ENCODE results near the gene FMNL2. TPM values are rescaled to one million over a fixed set of nuclear protein-coding genes. Genes with fewer than 3 reads are reported as not detected.

The FMNL2 gene
- total RNA-seq, 1 experiment from 2014 or later = 33.6 TPM

DNA sequence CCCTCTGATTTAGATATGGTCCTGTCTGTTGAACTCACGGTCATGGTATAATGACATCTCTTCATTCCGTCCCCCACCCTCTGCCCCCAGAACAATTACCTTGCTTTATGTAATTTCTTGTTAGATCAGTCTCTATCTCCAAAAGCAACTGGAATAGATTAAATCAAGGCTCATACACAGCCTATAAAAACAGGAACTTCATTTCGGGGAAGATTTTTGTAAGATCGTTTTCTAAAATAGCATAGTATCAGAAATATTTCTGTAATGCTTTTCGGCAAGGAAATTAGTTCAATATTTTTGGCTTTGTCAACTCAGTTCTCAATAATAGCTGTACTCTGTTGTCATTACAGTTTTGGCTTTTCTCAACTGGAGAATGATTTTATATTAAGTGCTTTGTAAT is 157.2 kb downstream of the FMNL2 start:
- ATAC-seq (no peak), DNase-seq (ENCODE audit: low read depth, low spot score) (no peak)
- intact Hi-C loops (cut with micrococcal nuclease; ENCODE audit: unreplicated experiment) (no loop called here), in situ Hi-C loops (cut with HindIII; ENCODE audit: low pct_unique_long_range_greater_than_20kb, low sequenced_read_pairs) (no loop called here)
- Histone ChIP-seq H3K36me3 (ENCODE audit: control insufficient read depth, insufficient read depth, low read length) (no peaks in the 10 kb centered on the region), H3K9me3 (ENCODE audit: control insufficient read depth, insufficient read depth, low read depth, low read length) (peaks cover 3% of the 10 kb centered on the region; the same call in 1 of the 2 replicates), H3K27ac (ENCODE audit: low read length) (no peak overlapping the region; the same call in 1 of the 2 replicates), H3K4me3 (ENCODE audit: low read depth in 2 of 2, low read length in 2 of 2) (no peak overlapping the region), H3K4me1 (ENCODE audit: control insufficient read depth, insufficient read depth, low read length) (peaks cover 39% of the 10 kb centered on the region), H3K27me3 (ENCODE audit: control insufficient read depth, insufficient read depth, low read length) (no peaks in the 10 kb centered on the region)
- no peak for TF ChIP-seq POLR2AphosphoS5 (IDR thresholded peaks at IDR 0.05; ENCODE audit: low read depth, low read length)
- no peak for TF ChIP-seq TCF7L2 (IDR thresholded peaks at IDR 0.05; ENCODE audit: low read depth, low read length)
- no peak for TF ChIP-seq SIN3A (IDR thresholded peaks at IDR 0.05; ENCODE audit: borderline replicate concordance, insufficient read depth, low read depth, low read length)
- TF ChIP-seq, protein P1, sequence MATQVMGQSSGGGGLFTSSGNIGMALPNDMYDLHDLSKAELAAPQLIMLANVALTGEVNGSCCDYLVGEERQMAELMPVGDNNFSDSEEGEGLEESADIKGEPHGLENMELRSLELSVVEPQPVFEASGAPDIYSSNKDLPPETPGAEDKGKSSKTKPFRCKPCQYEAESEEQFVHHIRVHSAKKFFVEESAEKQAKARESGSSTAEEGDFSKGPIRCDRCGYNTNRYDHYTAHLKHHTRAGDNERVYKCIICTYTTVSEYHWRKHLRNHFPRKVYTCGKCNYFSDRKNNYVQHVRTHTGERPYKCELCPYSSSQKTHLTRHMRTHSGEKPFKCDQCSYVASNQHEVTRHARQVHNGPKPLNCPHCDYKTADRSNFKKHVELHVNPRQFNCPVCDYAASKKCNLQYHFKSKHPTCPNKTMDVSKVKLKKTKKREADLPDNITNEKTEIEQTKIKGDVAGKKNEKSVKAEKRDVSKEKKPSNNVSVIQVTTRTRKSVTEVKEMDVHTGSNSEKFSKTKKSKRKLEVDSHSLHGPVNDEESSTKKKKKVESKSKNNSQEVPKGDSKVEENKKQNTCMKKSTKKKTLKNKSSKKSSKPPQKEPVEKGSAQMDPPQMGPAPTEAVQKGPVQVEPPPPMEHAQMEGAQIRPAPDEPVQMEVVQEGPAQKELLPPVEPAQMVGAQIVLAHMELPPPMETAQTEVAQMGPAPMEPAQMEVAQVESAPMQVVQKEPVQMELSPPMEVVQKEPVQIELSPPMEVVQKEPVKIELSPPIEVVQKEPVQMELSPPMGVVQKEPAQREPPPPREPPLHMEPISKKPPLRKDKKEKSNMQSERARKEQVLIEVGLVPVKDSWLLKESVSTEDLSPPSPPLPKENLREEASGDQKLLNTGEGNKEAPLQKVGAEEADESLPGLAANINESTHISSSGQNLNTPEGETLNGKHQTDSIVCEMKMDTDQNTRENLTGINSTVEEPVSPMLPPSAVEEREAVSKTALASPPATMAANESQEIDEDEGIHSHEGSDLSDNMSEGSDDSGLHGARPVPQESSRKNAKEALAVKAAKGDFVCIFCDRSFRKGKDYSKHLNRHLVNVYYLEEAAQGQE (IDR thresholded peaks at IDR 0.05; ENCODE audit: insufficient read depth in 1 of 2, low read depth in 2 of 2, low read length in 1 of 2) = no peak
- TF ChIP-seq, protein P2, sequence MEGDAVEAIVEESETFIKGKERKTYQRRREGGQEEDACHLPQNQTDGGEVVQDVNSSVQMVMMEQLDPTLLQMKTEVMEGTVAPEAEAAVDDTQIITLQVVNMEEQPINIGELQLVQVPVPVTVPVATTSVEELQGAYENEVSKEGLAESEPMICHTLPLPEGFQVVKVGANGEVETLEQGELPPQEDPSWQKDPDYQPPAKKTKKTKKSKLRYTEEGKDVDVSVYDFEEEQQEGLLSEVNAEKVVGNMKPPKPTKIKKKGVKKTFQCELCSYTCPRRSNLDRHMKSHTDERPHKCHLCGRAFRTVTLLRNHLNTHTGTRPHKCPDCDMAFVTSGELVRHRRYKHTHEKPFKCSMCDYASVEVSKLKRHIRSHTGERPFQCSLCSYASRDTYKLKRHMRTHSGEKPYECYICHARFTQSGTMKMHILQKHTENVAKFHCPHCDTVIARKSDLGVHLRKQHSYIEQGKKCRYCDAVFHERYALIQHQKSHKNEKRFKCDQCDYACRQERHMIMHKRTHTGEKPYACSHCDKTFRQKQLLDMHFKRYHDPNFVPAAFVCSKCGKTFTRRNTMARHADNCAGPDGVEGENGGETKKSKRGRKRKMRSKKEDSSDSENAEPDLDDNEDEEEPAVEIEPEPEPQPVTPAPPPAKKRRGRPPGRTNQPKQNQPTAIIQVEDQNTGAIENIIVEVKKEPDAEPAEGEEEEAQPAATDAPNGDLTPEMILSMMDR (IDR thresholded peaks at IDR 0.05) = no peak
- BruUV-seq (replicated peaks) = no TSS peak
- ChIA-PET POLR2A (no interaction called here), CTCF (no interaction called here)

DNA sequence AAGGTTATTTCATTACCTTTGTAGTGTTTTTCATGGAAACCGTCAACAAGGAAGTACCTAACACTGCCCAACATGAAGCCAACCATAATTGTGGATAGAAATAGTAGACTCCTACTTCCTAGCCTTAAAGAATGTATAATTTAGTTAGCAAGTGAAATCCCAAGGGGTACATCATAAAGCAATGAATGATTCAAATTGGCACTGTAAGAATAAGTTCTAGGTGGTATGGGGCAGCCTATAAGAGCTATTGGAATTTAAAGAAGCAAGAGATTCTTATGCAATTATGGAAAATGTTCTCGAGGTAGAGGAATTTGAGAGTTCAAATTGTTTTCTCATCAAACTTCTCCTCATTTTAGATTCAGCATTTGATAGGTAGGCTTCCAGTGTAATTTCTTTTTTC is 157.9 kb downstream of the FMNL2 start:
- in situ Hi-C loops (cut with HindIII; ENCODE audit: low pct_unique_long_range_greater_than_20kb, low sequenced_read_pairs) = no loop called here
- POLR2A ChIA-PET = no interaction called here
- no peak for DNase-seq (ENCODE audit: low read depth, low spot score)
- no TSS peak for BruUV-seq (replicated peaks)
- H3K27ac ChIP-seq (ENCODE audit: low read length) = peak overlapping the region; percentile 19; the same call in 1 of the 2 replicates
- TF ChIP-seq POLR2AphosphoS5 (IDR thresholded peaks at IDR 0.05; ENCODE audit: low read depth, low read length) (no peak), SIN3A (IDR thresholded peaks at IDR 0.05; ENCODE audit: borderline replicate concordance, insufficient read depth, low read depth, low read length) (no peak)
- TF ChIP-seq, protein P1 (IDR thresholded peaks at IDR 0.05; ENCODE audit: insufficient read depth in 1 of 2, low read depth in 2 of 2, low read length in 1 of 2) = no peak
- TF ChIP-seq, protein P2 (IDR thresholded peaks at IDR 0.05) = no peak
- no peak overlapping the region for H3K4me3 ChIP-seq (ENCODE audit: low read depth in 2 of 2, low read length in 2 of 2)
- H3K9me3 ChIP-seq (ENCODE audit: control insufficient read depth, insufficient read depth, low read depth, low read length) = peaks cover 3% of the 10 kb centered on the region; the same call in 1 of the 2 replicates
- CTCF ChIA-PET = no interaction called here
- peaks cover 46% of the 10 kb centered on the region for H3K4me1 ChIP-seq (ENCODE audit: control insufficient read depth, insufficient read depth, low read length)
- intact Hi-C loops (cut with micrococcal nuclease; ENCODE audit: unreplicated experiment) = no loop called here
- ATAC-seq = no peak
- H3K36me3 ChIP-seq (ENCODE audit: control insufficient read depth, insufficient read depth, low read length) = no peaks in the 10 kb centered on the region
- H3K27me3 ChIP-seq (ENCODE audit: control insufficient read depth, insufficient read depth, low read length) = no peaks in the 10 kb centered on the region

All from Panc1 (cell line).